Fibroblast of lung (primary cell): ENCODE results near the gene MAP7. TPM values are rescaled to one million over a fixed set of nuclear protein-coding genes. Genes with fewer than 3 reads are reported as not detected.
A peak's percentile ranks its signal among the peaks of the same experiment; 100 is the strongest.

Experiments
- DNase-seq, 2 donors: peaks; one replicate each; pipeline versions ENCODE4 v3.0.0 to v3.0.0-alpha.2; 2010; ENCODE audit warnings: low read depth in 2 of 2
- H2AFZ ChIP-seq: 2 replicates; pipeline ENCODE4 v1.5.1; 2012; ENCODE audit warnings: low read length, control low read depth, inconsistent platforms
- H3K27ac ChIP-seq: 2 replicates; pipeline ENCODE4 v1.5.1; 2011; ENCODE audit warnings: low read length, control low read depth; ENCODE audit not compliant: insufficient read depth
- H3K27me3 ChIP-seq: 2 replicates; pipeline ENCODE4 v1.5.1; 2011; ENCODE audit warnings: mild to moderate bottlenecking, low read length; ENCODE audit not compliant: control insufficient read depth, insufficient read depth
- H3K36me3 ChIP-seq: 2 replicates; pipeline ENCODE4 v1.5.1; 2011; ENCODE audit warnings: low read length; ENCODE audit not compliant: control insufficient read depth, insufficient read depth
- H3K4me1 ChIP-seq: 2 replicates; pipeline ENCODE4 v1.5.1; 2011; ENCODE audit warnings: low read length; ENCODE audit not compliant: control insufficient read depth, insufficient read depth; ENCODE audit errors: extremely low read depth
- H3K4me2 ChIP-seq: 2 replicates; pipeline ENCODE4 v1.5.1; 2011; ENCODE audit warnings: low read length, control low read depth; ENCODE audit not compliant: insufficient read depth; ENCODE audit errors: extremely low read depth
- H3K4me3 ChIP-seq, 4 experiments: fragments of 200-600 bp in 1 of 4; sonication (generic) in 1 of 4; replicated peaks in 1 of 4; 2 replicates each; pipeline ENCODE4 v1.5.1; 2011 to 2016; ENCODE audit warnings: low read length in 4 of 4, low read depth in 3 of 4, mild to moderate bottlenecking in 3 of 4, control low read depth in 2 of 4, inconsistent platforms in 1 of 4, mixed read lengths in 1 of 4; ENCODE audit not compliant: insufficient read depth in 1 of 4; ENCODE audit errors: control extremely low read depth in 1 of 4
- H3K79me2 ChIP-seq: 2 replicates; pipeline ENCODE4 v1.5.1; 2012; ENCODE audit warnings: mild to moderate bottlenecking, low read length, inconsistent platforms; ENCODE audit not compliant: control insufficient read depth, insufficient read depth
- H3K9ac ChIP-seq: 2 replicates; pipeline ENCODE4 v1.5.1; 2011; ENCODE audit warnings: mild to moderate bottlenecking, low read length, control low read depth; ENCODE audit not compliant: insufficient read depth
- H3K9me3 ChIP-seq: 2 replicates; pipeline ENCODE4 v1.5.1; 2012; ENCODE audit warnings: low read depth, low read length; ENCODE audit not compliant: control insufficient read depth, insufficient read depth
- H4K20me1 ChIP-seq: 2 replicates; pipeline ENCODE4 v1.5.1; 2011; ENCODE audit warnings: low read length; ENCODE audit not compliant: control insufficient read depth, insufficient read depth; ENCODE audit errors: extremely low read depth
- EZH2 ChIP-seq: IDR thresholded peaks from 2 replicates; pipeline ENCODE4 v1.5.1; 2012; ENCODE audit warnings: low read length, control low read depth, mild to moderate bottlenecking; ENCODE audit errors: missing control alignments
- polyA plus RNA-seq, 2 donors: library from polyadenylated mRNA; depleted of rRNA in 1 of 2; stranded (reverse) in 1 of 2; unstranded in 1 of 2; fragments of >200 nt; gene quantifications; 2 replicates each; pipeline ENCODE4 v1.2.1, GENCODE V29; 2011 to 2012; ENCODE audit warnings: missing spikeins in 1 of 2
- total RNA-seq: library from RNA; depleted of rRNA; stranded (reverse); fragments of >200 nt; gene quantifications from 2 replicates; pipeline ENCODE4 v1.2.1, GENCODE V29; 2014
- TF ChIP-seq, protein P1 (sequence below), 2 donors: IDR thresholded peaks in 1 of 2; conservative IDR thresholded peaks in 1 of 2; 1 replicate in 1 of 2; 2 replicates in 1 of 2; pipeline ENCODE4 v1.5.1; 2011 to 2012; ENCODE audit warnings: low read length in 2 of 2, control low read depth in 1 of 2, inconsistent platforms in 1 of 2, low read depth in 1 of 2, mild to moderate bottlenecking in 1 of 2

The MAP7 gene
- total and polyA plus RNA-seq, 2 donors (not counting 1 experiment from before 2014, with no cell fraction given) = 0.40 to 1.5 TPM

DNA sequence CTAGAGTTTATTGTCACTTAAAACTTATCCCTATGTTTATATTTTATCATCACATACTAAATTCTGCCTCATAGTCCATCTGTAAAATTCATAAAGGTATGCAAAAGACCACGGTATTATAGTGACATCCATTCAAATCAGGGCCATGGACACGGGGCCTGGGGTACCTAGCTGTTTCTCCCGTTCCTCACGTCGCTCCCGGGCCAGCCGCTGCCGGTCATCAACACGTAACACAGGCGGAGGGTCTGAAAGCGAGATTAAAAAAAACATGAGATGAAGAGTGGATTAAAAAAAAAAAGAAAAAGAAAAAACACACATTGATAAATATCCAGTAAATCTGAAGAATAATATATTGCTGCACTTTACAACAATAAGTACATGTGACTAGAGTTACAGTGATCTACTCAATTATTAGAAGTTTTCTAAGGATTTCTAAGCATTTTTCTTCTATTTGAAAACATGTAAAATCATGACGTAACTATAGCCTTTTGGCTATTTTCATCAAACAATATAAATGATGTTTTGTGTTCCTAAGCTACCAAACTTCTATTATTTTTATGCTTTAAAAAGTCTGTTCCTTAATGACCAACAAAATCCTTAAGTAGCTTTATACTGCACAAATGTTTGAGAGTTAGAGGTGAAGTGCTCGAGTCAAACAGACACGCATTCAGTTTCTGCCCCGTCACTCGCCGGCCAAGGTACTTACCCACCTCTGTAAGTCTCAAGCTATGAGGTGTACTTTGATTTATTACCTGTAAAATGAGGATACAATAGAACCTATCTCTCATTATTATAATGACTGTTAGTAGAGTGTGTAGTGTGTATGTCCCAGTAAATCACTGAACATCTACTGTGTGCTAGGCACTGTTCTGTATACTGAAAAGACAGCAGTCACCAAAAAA is 138.5 kb downstream of the MAP7 start:
- H3K9me3 ChIP-seq = no peaks in the 10 kb centered on the region
- no peak for DNase-seq
- H3K27me3 ChIP-seq = no peaks in the 10 kb centered on the region
- H3K4me3 ChIP-seq = no peak overlapping the region
- H3K79me2 ChIP-seq = no peaks in the 10 kb centered on the region
- H3K9ac ChIP-seq = no peak overlapping the region
- no peaks in the 10 kb centered on the region for H3K36me3 ChIP-seq
- H4K20me1 ChIP-seq = no peaks in the 10 kb centered on the region
- H3K4me1 ChIP-seq = no peaks in the 10 kb centered on the region
- H3K27ac ChIP-seq = no peak overlapping the region
- TF ChIP-seq EZH2 = no peak
- TF ChIP-seq, protein P1, sequence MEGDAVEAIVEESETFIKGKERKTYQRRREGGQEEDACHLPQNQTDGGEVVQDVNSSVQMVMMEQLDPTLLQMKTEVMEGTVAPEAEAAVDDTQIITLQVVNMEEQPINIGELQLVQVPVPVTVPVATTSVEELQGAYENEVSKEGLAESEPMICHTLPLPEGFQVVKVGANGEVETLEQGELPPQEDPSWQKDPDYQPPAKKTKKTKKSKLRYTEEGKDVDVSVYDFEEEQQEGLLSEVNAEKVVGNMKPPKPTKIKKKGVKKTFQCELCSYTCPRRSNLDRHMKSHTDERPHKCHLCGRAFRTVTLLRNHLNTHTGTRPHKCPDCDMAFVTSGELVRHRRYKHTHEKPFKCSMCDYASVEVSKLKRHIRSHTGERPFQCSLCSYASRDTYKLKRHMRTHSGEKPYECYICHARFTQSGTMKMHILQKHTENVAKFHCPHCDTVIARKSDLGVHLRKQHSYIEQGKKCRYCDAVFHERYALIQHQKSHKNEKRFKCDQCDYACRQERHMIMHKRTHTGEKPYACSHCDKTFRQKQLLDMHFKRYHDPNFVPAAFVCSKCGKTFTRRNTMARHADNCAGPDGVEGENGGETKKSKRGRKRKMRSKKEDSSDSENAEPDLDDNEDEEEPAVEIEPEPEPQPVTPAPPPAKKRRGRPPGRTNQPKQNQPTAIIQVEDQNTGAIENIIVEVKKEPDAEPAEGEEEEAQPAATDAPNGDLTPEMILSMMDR (conservative IDR thresholded peaks at IDR 0.05 in 1 of 2, IDR thresholded peaks at IDR 0.05 in 1 of 2; ENCODE audit: low read depth in 1 of 2, low read length in 2 of 2) = no peak
- H2AFZ ChIP-seq = no peak overlapping the region
- H3K4me2 ChIP-seq = no peak overlapping the region

DNA sequence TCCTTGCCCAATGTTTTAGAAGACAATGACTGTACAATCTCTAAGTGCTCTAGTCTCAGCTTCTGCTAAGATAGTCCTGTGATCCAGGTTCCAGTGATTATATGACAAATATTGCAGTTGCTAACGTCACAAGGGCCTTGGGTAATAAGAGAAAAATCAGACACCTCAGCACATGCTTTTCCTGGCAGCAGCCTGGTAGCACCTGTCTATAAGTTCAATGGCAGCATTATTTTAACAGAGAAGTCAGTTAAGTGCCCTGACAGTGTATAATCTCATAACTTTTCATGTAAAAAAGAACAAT is 139.2 kb downstream of the MAP7 start:
- Histone ChIP-seq H3K4me3 (no peak overlapping the region), H3K9ac (no peak overlapping the region), H3K27me3 (no peaks in the 10 kb centered on the region), H2AFZ (no peak overlapping the region), H3K4me2 (no peak overlapping the region), H3K36me3 (no peaks in the 10 kb centered on the region), H3K79me2 (no peaks in the 10 kb centered on the region), H3K27ac (no peak overlapping the region), H3K4me1 (no peaks in the 10 kb centered on the region), H3K9me3 (no peaks in the 10 kb centered on the region), H4K20me1 (no peaks in the 10 kb centered on the region)
- no peak for TF ChIP-seq EZH2
- TF ChIP-seq, protein P1 (conservative IDR thresholded peaks at IDR 0.05 in 1 of 2, IDR thresholded peaks at IDR 0.05 in 1 of 2; ENCODE audit: low read depth in 1 of 2, low read length in 2 of 2) = no peak
- DNase-seq = no peak

DNA sequence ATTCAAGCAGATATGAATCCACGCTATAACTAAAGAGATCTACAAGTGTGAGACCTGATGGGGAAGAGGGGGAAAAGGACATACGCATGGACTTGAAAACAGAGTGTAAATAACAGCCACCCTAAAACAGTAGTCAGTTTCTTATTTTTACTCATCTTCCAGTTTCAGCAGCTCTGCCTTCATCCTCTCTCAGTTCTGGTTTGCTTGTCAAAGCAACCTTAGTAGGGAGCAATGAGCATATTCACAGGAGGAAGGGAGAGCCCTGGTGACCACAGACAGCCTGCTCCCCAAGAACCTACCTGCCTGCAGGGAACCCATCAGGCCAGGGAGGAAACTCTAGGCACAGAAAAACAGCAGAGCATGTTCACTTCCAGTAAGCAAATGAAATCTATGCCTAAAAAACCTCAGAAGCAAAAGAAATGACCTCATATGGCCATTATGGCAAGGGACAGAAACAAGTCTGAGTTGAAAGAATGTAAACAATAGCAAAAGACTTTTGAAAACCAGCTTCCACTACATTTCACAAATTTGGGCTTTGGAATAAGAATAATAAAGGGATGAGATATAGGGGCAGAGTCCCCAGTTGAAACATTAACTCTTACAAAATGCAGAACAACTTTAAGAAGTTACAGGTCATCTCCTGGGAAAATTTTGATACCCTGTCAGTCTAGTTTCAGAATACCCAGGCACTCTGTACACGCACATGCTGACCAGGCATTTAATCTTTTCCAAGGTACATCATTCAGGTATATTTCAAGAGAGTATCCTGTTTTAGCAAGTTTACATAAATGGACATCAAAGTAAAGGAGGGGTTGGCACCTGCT is 139.8 kb downstream of the MAP7 start:
- no peak overlapping the region for H3K27ac ChIP-seq
- peak; percentile 35 to 45 for DNase-seq
- H3K27me3 ChIP-seq = no peaks in the 10 kb centered on the region
- no peaks in the 10 kb centered on the region for H3K79me2 ChIP-seq
- H2AFZ ChIP-seq = no peak overlapping the region
- no peak overlapping the region for H3K4me3 ChIP-seq
- TF ChIP-seq EZH2 = no peak
- TF ChIP-seq, protein P1 (conservative IDR thresholded peaks at IDR 0.05 in 1 of 2, IDR thresholded peaks at IDR 0.05 in 1 of 2; ENCODE audit: low read depth in 1 of 2, low read length in 2 of 2) = no peak
- no peaks in the 10 kb centered on the region for H3K4me1 ChIP-seq
- no peaks in the 10 kb centered on the region for H3K9me3 ChIP-seq
- H3K36me3 ChIP-seq = no peaks in the 10 kb centered on the region
- no peaks in the 10 kb centered on the region for H4K20me1 ChIP-seq
- H3K9ac ChIP-seq = no peak overlapping the region
- no peak overlapping the region for H3K4me2 ChIP-seq
